ENCODE data around the gene TRAF6.

DNA sequence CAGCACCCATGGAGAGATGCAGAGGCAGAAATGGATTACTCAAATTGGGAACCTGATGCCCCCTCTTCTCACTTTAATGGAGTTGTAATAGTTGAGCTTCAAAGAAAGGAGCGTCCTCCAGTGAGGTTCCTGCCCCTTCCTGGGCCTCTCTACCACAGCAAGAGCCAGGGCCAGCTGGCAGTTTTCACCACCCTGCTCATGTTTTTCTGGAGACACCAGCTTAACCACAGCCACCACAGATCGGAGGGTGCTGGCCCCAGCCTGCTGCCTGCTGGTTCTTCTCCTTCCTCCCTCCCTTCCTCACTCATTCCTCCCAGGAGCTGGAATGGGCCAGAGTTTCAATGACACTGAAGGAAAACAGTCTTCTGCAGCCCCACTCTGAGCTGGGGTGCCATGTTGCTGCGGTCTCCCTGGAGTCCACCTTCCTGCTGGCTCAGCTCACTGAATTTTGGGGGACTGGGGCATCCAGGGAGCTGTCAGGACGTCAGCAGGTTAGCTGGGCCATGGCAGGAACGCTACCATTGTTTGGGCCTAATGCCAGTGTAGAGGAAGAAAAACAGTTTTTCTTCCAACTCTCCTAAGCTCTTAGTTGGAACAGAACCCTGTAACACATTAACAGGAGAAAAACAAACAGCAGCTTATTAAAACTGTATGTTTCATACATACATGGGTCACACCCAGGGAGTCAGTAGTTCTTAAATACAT is 57.7 kb downstream of the TRAF6 start:
- TF ChIP-seq NFIC (IDR thresholded peaks at IDR 0.05; ENCODE audit: low read depth, low read length) (no peak), EP300 (IDR thresholded peaks at IDR 0.05; ENCODE audit: borderline replicate concordance in 1 of 2, control insufficient read depth in 1 of 2, low read depth in 2 of 2, low read length in 2 of 2) (no peak), CHD1 (IDR thresholded peaks at IDR 0.05; ENCODE audit: low read depth, low read length) (no peak), KLF5 (IDR thresholded peaks at IDR 0.05; ENCODE audit: partially characterized antibody) (no peak)
- TF ChIP-seq, protein P1, sequence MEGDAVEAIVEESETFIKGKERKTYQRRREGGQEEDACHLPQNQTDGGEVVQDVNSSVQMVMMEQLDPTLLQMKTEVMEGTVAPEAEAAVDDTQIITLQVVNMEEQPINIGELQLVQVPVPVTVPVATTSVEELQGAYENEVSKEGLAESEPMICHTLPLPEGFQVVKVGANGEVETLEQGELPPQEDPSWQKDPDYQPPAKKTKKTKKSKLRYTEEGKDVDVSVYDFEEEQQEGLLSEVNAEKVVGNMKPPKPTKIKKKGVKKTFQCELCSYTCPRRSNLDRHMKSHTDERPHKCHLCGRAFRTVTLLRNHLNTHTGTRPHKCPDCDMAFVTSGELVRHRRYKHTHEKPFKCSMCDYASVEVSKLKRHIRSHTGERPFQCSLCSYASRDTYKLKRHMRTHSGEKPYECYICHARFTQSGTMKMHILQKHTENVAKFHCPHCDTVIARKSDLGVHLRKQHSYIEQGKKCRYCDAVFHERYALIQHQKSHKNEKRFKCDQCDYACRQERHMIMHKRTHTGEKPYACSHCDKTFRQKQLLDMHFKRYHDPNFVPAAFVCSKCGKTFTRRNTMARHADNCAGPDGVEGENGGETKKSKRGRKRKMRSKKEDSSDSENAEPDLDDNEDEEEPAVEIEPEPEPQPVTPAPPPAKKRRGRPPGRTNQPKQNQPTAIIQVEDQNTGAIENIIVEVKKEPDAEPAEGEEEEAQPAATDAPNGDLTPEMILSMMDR (IDR thresholded peaks at IDR 0.05 in 2 of 3, conservative IDR thresholded peaks at IDR 0.05 in 1 of 3; ENCODE audit: control insufficient read depth in 2 of 3, extremely low read depth in 1 of 3, insufficient read depth in 1 of 3, low read depth in 3 of 3, low read length in 3 of 3) = no peak
